ENCODE data around the gene ADAMTS20. TPM values are rescaled to one million over a fixed set of nuclear protein-coding genes. Genes with fewer than 3 reads are reported as not detected.

Gene ADAMTS20
- total RNA-seq, 1 donor from 2014 or later, result 2.1 TPM

DNA sequence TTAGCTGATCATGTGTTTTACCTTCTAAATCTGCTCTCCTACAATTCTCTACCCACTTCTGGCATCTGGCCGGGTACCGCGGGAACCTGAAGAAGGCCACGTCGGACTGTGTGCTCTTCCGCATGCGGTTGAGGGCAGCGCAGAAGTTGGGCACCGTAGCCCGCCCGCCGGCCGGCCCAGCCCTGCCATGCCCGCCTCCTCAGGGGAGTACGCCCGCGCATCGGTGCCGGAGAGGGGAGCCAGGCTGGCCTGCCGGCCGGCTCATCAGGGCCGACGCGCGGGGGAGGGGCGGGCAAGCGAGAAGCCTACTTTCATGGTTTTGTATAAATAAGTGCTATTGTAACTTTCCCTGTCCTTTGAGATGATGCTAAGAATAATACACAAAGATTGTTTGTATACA, 19.9 kb upstream of the ADAMTS20 start:
- Mint-ChIP-seq H3K4me3 (no peak overlapping the region), H3K36me3 (no peaks in the 10 kb centered on the region), H3K9me3 (peaks cover 13% of the 10 kb centered on the region), H3K27ac (no peak overlapping the region), H3K27me3 (ENCODE audit: low read depth) (peaks cover 3% of the 10 kb centered on the region), H3K4me1 (peaks cover 2% of the 10 kb centered on the region)
- no peak for DNase-seq (ENCODE audit: low spot score in 2 of 2, unreplicated experiment in 2 of 2)
- TF ChIP-seq, protein P1, sequence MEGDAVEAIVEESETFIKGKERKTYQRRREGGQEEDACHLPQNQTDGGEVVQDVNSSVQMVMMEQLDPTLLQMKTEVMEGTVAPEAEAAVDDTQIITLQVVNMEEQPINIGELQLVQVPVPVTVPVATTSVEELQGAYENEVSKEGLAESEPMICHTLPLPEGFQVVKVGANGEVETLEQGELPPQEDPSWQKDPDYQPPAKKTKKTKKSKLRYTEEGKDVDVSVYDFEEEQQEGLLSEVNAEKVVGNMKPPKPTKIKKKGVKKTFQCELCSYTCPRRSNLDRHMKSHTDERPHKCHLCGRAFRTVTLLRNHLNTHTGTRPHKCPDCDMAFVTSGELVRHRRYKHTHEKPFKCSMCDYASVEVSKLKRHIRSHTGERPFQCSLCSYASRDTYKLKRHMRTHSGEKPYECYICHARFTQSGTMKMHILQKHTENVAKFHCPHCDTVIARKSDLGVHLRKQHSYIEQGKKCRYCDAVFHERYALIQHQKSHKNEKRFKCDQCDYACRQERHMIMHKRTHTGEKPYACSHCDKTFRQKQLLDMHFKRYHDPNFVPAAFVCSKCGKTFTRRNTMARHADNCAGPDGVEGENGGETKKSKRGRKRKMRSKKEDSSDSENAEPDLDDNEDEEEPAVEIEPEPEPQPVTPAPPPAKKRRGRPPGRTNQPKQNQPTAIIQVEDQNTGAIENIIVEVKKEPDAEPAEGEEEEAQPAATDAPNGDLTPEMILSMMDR (IDR thresholded peaks at IDR 0.05; ENCODE audit: unreplicated experiment), result no peak

DNA sequence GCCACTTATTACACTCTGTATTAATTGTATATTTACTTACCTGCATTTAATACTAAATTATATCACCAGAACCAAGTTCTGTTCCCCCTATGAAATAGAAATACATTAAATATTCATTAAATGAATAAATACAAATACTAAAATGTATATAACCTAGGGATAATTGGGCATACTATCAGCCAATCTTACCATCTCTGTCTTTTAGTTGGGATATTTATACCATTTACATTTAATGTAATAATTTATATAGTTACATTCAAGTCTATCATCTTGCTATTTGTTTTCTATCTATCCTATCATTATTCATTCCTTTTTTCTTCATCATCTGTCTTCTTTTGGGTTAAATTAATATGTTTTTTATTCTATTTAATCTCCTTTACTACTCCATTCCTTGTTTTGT, 4.1 kb upstream of the ADAMTS20 start:
- Mint-ChIP-seq H3K36me3 (peaks cover 2% of the 10 kb centered on the region), H3K9me3 (peaks cover 41% of the 10 kb centered on the region), H3K27me3 (ENCODE audit: low read depth) (peaks cover 30% of the 10 kb centered on the region), H3K27ac (no peak overlapping the region), H3K4me3 (no peak overlapping the region), H3K4me1 (peaks cover 7% of the 10 kb centered on the region)
- no peak for DNase-seq (ENCODE audit: low spot score in 2 of 2, unreplicated experiment in 2 of 2)
- TF ChIP-seq, protein P1 (IDR thresholded peaks at IDR 0.05; ENCODE audit: unreplicated experiment), result no peak

DNA sequence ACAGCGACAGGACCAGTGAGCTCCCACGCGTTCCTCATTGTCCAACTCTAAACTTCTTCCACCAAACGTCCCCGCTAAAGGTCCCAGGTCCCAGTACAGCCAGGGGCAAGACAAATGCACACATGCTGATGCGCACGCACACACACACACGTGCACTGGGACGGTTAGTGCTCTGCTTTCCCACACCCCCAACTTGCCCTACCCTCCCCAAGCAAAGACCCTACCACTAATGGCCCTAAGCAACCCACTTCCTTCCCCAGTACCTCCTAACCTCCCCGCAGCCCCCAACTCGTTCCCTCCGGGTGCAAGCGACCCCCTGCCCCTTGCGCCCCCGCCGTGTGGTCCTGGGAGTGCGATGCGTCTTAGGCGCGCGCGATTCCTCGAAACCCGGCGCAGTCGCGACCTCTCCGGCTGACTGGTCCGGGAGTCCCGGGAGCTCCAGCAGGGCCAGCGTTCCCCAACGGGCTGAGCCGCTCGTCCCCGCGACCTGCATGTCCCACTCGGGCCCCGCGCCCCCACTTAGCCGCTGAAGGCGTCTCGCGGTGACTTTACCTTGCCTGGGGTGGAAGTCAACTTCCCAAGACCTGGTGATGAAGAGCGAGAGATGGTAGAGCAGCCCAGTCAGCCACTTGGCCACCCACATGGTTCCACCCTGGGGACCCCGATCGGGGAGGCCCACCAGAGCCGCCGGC, 578 bp downstream of the ADAMTS20 start:
- peaks cover 12% of the 10 kb centered on the region for H3K4me1 Mint-ChIP-seq
- TF ChIP-seq, protein P1 (IDR thresholded peaks at IDR 0.05; ENCODE audit: unreplicated experiment), result no peak
- peak overlapping the region; percentile 86 for H3K4me3 Mint-ChIP-seq
- peak; percentile 19 to 50 for DNase-seq (ENCODE audit: low spot score in 2 of 2, unreplicated experiment in 2 of 2)
- H3K9me3 Mint-ChIP-seq, result peaks cover 10% of the 10 kb centered on the region
- no peaks in the 10 kb centered on the region for H3K36me3 Mint-ChIP-seq
- H3K27ac Mint-ChIP-seq, result no peak overlapping the region
- peaks cover 63% of the 10 kb centered on the region for H3K27me3 Mint-ChIP-seq (ENCODE audit: low read depth)

GRCh38 chr12:43550831-43551271, 1.2 kb downstream of the ADAMTS20 start:
- no peak overlapping the region for H3K27ac Mint-ChIP-seq
- peaks cover 65% of the 10 kb centered on the region for H3K27me3 Mint-ChIP-seq (ENCODE audit: low read depth)
- no peak for DNase-seq (ENCODE audit: low spot score in 2 of 2, unreplicated experiment in 2 of 2)
- peaks cover 7% of the 10 kb centered on the region for H3K9me3 Mint-ChIP-seq
- H3K4me3 Mint-ChIP-seq, result peak overlapping the region; percentile 86
- TF ChIP-seq, protein P1 (IDR thresholded peaks at IDR 0.05; ENCODE audit: unreplicated experiment), result no peak
- H3K36me3 Mint-ChIP-seq, result no peaks in the 10 kb centered on the region
- peaks cover 12% of the 10 kb centered on the region for H3K4me1 Mint-ChIP-seq

DNA sequence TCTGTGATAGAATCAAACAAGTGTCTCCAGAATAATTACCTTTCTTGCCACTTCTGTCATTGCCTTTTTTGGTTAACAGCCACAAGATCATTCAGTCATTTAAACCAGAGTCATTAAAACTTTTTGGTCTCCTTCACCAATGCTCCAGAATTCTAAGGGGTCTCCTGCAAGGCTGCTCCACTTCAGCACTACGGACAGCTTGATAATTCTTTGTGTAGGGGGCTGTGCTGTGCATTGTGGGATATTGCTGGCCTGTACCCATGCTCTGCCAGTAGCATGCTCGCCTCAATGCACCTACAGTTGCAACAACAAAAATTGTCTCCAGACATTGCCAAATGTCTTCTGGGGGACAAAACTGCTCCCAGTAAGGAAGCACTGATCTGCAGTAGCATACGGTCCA, 7.3 kb downstream of the ADAMTS20 start:
- no peak for DNase-seq (ENCODE audit: low spot score in 2 of 2, unreplicated experiment in 2 of 2)
- peaks cover 4% of the 10 kb centered on the region for H3K4me1 Mint-ChIP-seq
- no peak overlapping the region for H3K27ac Mint-ChIP-seq
- peaks cover 33% of the 10 kb centered on the region for H3K27me3 Mint-ChIP-seq (ENCODE audit: low read depth)
- no peaks in the 10 kb centered on the region for H3K36me3 Mint-ChIP-seq
- H3K9me3 Mint-ChIP-seq, result no peaks in the 10 kb centered on the region
- no peak overlapping the region for H3K4me3 Mint-ChIP-seq
- TF ChIP-seq, protein P1 (IDR thresholded peaks at IDR 0.05; ENCODE audit: unreplicated experiment), result no peak
